Stimulated activated CD8-positive, alpha-beta memory T cell treated with anti-CD3 and anti-CD28 coated beads, Interleukin-12 subunit alpha, Interleukin-12 subunit beta, amount 100 ng/mL, for 4 hours (primary cell): ENCODE measurements around the gene CCER1.

ENCODE experiments used
- DNase-seq: peaks from one replicate; pipeline ENCODE4 v3.0.0-alpha.2; 2020; ENCODE audit warnings: low read depth

Gene CCER1

GRCh38 chr12:90965204-90965603 lies 10.2 kb upstream of the CCER1 start:
- DNase-seq, result no peak

DNA sequence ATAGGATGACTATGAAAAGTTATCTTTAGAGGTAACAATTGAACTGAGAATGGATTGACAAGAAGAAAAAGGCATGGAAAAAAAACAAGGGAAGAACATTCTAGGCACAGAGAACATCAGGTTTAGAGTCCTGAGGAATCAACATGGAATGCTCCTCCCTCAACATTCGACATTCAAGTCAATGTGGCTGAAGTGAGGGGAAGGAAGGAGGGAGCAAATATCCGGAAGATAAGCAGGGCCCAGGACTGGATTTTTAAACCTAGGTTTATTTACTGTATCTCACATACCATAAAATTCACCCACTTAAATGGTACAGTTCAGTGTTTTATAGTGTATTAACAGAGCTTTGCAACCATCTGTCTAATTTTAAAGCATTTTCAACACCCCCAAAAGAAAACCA lies 9.6 kb upstream of the CCER1 start:
- DNase-seq, result no peak

DNA sequence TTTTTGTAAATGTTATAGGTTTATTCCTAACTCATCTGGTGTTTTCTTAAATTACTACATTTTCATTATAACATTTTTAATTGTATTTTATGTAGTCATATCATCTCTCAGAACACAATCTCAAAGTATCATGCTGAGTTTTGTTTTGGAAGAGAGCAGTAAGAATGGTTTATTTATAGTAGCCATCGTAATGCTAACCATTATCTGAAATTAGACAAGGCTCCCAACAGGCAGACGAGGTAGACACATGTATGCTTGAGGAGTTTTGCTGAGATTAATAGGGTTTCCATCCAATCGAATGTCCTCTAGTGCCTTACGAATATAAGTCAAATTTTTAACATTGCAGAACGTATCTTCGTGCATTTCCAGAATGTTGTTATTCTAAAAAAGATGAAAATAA lies 9.0 kb upstream of the CCER1 start:
- no peak for DNase-seq

DNA sequence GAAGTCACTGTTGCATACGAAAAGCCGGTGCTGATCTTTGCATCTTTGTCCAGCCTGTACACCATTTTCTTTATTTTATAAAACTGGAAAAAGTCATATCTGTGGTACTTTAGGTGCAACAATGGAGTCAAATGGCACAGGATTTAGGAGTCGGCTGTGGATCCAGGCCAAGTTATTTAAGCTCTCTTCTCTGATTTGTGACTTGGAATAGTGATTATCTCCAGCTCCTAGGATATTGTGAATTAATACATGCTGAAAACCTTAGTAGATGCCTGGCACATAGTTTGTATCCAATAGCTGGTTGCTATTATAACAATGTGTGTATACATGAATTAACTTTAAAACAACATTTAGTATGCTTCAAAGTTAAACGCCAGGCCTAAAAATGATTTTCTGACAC lies 6.2 kb upstream of the CCER1 start:
- no peak for DNase-seq

- DNase-seq, result no peak
Measured at GRCh38 chr12:90959538-90960139, 4.7 kb upstream of the CCER1 start.

DNA sequence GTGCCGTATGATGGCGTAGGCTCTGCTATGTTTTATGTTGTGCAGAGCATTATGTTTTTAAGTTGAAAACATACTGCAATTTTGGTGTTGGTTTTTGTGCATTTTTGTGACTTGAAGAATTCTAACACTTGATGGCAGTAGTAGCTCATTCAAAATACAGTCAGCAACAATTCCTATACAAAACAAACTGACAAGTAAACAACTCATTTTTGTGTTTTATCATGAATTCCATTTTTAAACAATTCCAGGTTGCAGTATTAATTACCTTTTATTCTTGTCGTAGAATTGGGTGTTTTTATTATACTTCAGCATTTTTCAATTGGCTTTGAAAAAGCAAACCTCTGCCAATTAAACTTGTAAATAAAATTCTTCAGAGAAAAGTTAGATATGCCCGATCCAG lies 4.1 kb upstream of the CCER1 start:
- DNase-seq, result no peak

GRCh38 chr12:90958347-90958746 lies 3.4 kb upstream of the CCER1 start:
- DNase-seq, result no peak

GRCh38 chr12:90954428-90954827 lies 548 bp downstream of the CCER1 start:
- DNase-seq, result no peak

DNA sequence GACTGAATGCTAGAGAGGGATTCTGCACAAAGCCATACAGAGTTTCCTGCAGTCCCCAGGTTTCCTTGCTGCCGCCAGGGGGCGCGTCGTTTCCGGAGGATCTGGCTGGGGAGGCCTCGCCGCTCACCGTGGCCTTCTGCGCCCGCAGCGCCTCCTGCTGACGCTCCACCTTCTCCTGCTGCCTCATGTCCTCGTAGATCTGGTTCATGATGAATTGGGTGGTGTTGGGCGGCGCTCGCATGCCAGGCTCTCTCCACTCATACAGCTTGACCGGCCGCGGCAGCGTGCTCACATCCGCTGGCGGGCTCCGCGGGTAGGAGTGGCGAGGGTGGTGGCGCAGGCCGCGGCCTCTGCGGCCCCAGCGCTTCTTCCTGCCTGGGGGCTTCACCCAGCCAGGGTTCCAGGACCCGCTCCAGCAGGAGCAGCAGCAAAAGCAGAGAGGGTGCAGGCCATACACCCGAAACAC lies 987 bp downstream of the CCER1 start:
- no peak for DNase-seq

- no peak for DNase-seq
Measured at GRCh38 chr12:90951432-90952105, 3.4 kb downstream of the CCER1 start.

GRCh38 chr12:90947869-90948268 lies 7.1 kb downstream of the CCER1 start:
- DNase-seq, result no peak

DNA sequence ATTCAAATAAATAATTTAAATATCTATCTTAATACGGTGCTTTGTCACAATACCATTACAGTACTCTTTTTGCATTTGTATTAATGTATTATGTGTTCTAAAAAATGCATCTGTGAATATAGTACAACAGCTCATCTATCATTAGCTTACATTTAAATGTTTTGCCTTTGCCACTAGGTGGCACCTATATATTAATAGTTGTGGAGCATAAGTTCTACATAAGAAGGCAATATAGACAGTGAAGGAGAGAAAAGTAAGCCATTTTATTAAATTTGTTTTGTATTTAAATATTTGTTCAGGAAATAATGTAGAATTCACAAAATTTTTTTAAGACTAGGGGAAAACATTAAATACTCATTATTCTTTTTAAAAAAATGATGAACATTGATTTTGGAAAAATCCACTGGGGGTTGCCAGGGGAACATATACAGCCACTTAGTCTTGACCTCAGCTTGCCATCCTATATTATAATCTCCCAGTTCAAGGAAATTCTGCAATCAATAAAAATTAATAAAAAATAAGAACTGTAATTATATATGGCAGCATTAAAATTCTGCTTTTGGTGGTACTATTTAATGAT lies 9.8 kb downstream of the CCER1 start:
- no peak for DNase-seq

- DNase-seq, result no peak
Measured at GRCh38 chr12:90943255-90943654, 11.7 kb downstream of the CCER1 start.

GRCh38 chr12:90940872-90941499 lies 14.0 kb downstream of the CCER1 start:
- no peak for DNase-seq

GRCh38 chr12:90939382-90939781 lies 15.6 kb downstream of the CCER1 start:
- DNase-seq, result no peak

DNA sequence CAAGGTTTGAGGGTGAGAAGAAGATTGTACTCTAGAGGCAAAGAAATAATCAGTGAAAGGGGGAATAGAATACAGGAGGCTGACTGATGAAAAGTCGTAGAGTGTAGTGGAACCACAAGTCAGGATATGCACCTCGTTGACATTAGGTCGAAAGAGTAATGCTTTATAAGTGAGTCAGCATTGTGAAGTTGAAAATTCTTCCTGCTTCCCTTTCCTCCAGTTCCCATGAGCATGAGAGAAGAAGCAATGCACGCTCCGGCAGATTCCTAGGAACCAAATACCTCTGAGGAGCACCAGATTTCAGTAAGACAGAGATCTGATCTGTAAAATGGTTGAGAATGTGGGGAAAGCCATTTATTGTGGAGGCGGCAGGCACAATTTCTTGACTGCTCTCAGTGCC lies 16.5 kb downstream of the CCER1 start:
- DNase-seq, result no peak

GRCh38 chr12:90937651-90938050 lies 17.3 kb downstream of the CCER1 start:
- DNase-seq, result no peak

GRCh38 chr12:90936230-90937005 lies 18.6 kb downstream of the CCER1 start:
- no peak for DNase-seq

DNA sequence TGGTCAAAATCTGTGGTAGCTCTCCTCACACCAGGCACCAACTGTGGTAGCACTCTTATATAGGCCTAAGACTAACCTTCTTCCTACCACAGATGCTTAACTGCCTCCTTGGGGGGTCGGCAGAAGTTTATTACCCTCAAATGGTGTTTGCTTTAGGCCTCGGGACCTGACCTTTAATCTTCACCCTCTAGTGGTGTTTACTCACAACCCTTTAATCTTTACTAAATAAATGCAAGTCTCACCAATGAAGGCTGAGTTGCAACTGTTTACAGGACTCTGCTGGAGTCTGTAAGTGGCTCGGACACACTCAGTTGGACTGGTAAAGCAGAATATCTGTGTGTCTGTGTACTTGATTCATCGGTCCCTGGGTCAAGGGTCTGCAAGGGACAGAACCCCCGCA lies 29.4 kb downstream of the CCER1 start:
- no peak for DNase-seq

GRCh38 chr12:90924406-90924805 lies 30.6 kb downstream of the CCER1 start:
- DNase-seq, result no peak

- DNase-seq, result no peak
Measured at GRCh38 chr12:90922145-90922627, 32.8 kb downstream of the CCER1 start.

- no peak for DNase-seq
Measured at GRCh38 chr12:90921536-90921935, 33.4 kb downstream of the CCER1 start.
